Measurements from ENCODE around the gene MRPL43.
"Not testable (repeated sequence)": the region's sequence is repeated elsewhere in the genome, so short reads cannot be mapped to it uniquely, and the experiment has no call there.

The MRPL43 gene

GRCh38 chr10:100983868-100984671 lies 3.2 kb downstream of the MRPL43 start:
- DNase-seq (ENCODE audit: low read depth in 2 of 3, low spot score in 2 of 3): no peak

DNA sequence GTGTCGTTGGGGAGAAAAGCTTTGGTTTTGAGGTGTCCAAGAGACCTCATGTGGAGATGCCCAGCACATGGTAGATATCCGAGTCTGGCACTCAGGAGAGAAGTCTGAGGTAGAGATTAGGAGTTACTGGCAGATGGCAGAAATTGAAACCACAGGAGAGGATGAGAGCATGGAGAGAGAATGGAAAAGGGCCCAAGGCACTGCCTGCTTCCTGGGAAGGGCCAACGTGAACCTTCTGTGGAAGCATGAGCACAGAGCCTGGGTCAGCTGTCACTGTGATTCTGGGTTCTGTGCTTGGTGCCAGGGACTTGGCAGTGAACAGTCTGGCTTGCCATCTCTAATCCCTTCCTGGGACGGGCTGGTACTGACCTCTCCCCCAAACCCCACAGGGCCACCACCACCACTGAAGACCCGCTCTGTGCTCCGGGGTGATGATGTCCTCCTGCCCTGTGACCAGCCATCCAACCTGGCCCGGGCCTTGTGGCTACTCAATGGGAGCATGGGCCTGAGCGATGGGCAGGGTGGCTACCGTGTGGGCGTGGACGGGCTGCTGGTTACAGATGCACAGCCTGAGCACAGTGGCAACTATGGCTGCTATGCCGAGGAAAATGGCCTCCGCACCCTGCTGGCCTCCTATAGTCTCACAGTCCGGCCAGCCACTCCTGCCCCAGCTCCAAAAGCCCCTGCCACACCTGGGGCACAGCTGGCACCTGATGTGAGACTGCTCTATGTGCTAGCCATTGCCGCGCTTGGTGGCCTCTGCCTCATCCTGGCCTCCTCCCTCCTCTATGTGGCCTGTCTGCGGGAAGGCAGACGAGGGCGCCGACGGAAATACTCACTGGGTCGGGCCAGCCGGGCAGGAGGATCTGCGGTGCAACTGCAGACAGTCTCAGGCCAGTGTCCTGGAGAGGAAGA lies 4.1 kb downstream of the MRPL43 start:
- no peak for DNase-seq (ENCODE audit: low read depth in 2 of 3, low spot score in 2 of 3)

DNA sequence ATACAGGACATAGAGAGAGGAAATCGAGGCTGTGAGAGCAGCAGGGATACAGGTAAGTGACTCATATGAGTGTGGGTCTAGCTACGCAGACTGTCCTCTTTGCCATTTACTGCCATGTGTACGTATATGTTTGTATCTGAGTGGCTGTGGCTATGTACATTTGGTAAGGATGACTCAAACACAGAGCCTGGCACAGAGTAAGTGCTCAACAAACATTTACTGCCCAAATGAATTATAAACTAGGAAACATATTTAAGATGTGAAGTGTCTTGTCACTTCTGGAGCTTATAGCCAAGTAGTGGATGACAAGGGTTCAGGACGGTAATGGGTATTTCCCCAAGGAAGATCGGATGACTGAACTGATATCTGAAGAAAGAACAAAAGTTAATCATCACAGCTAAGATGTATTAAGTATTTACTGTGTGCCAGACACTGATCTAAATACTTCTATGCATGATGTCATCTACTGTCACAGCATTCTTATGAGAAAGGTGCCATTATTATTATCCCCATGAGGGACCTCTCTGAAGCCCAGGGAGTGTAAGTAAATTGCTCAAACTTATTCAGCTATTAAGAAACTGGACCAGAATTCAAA lies 6.0 kb downstream of the MRPL43 start:
- no peak for DNase-seq (ENCODE audit: low read depth in 2 of 3, low spot score in 2 of 3)

DNA sequence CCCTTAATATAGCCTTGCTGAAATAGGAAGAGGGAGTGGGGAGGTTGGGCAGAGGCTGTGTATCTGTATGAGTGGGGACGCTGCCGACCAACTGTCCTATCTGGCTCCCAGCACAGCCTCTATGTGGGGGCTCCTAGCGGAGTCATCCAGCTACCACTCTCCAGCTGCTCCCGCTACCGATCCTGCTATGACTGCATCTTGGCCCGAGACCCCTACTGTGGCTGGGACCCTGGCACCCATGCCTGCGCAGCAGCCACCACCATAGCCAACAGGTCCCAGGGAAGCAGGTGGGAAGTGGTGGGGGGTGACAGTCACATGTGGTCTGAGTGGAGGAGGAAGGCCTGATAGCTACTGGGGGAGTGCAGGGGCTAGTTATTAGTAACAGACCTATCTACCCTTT lies 6.6 kb downstream of the MRPL43 start:
- DNase-seq (ENCODE audit: low read depth in 2 of 3, low spot score in 2 of 3): no peak

GRCh38 chr10:100980311-100980710 lies 7.0 kb downstream of the MRPL43 start:
- DNase-seq (ENCODE audit: low read depth in 2 of 3, low spot score in 2 of 3): no peak

GRCh38 chr10:100979791-100980272 lies 7.5 kb downstream of the MRPL43 start:
- DNase-seq (ENCODE audit: low read depth in 2 of 3, low spot score in 2 of 3): no peak

DNA sequence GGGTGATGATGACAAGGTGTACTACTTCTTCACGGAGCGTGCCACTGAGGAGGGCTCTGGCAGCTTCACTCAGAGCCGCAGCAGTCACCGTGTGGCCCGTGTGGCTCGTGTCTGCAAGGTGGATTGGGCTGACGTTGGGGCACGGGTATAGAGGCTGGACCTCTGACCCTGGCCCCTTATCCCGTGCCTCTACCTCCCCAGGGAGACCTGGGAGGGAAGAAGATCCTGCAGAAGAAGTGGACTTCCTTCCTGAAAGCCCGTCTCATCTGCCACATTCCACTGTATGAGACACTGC lies 8.4 kb downstream of the MRPL43 start:
- no peak for DNase-seq (ENCODE audit: low read depth in 2 of 3, low spot score in 2 of 3)

GRCh38 chr10:100978121-100978900 lies 9.0 kb downstream of the MRPL43 start:
- DNase-seq (ENCODE audit: low read depth in 2 of 3, low spot score in 2 of 3): no peak

DNA sequence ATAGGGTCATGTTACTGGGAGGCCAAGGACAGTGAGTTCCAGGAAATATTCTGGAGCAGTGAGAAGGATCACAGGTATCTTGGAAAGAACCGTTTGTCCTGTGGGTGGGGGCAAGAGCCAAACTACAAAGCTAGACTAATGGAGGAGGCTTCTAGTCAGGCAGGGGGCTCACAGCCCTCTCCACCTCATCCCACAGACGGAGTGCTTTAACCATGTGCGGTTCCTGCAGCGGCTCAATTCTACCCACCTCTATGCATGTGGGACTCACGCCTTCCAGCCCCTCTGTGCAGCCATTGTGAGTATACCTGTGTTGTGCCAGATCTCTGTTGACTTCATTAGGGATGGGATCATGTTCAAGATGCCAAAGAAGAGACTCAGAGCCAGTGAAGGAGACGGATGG lies 9.9 kb downstream of the MRPL43 start:
- DNase-seq (ENCODE audit: low read depth in 2 of 3, low spot score in 2 of 3): no peak

- DNase-seq (ENCODE audit: low read depth in 2 of 3, low spot score in 2 of 3): no peak
Observed at GRCh38 chr10:100976906-100977305, 10.4 kb downstream of the MRPL43 start.

DNA sequence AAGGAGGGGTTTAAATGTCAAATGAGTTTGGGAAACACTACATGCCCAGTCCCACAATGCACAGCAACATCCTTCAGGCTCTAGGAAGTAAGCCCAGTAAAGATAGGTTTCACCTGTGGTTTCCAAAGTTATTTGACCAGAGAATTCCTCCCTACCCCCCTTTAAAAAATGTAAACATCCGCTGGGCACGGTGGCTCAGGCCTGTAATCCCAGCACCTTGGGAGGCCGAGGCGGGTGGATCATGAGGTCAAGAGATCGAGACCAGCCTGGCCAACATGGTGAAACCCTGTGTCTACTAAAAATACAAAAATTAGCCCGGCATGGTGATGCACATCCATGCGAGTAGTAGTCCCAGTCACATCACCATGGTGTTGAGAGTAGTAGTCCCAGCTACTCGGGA lies 11.9 kb downstream of the MRPL43 start:
- DNase-seq (ENCODE audit: low read depth in 2 of 3, low spot score in 2 of 3): not testable (repeated sequence)

DNA sequence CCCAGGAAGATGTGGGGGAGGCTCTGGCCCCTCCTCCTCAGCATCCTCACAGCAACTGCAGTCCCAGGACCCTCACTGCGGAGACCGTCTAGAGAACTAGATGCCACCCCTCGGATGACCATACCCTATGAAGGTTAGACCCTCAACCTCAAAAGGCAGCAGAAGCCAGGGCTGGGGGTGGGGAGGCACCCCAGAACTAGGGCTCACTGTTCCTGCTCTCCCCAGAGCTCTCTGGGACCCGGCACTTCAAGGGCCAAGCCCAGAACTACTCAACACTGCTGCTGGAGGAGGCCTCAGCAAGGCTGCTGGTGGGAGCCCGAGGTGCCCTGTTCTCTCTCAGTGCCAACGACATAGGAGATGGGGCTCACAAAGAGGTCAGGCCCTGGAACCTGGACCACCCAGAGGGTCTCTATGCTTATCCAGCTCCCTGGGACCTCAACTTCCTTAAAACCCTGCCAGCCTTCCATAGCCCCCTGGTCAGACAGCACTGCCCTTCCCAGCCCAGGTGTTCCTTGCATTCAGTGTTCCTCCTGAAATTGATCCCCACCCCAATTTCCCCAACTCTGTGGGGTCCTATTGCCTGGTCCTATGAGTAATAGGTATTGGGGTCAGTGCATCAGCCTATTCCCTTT lies 14.3 kb downstream of the MRPL43 start:
- no peak for DNase-seq (ENCODE audit: low read depth in 2 of 3, low spot score in 2 of 3)

GRCh38 chr10:100972115-100972903 lies 15.0 kb downstream of the MRPL43 start:
- no peak for DNase-seq (ENCODE audit: low read depth in 2 of 3, low spot score in 2 of 3)

GRCh38 chr10:100970914-100971811 lies 16.1 kb downstream of the MRPL43 start:
- DNase-seq (ENCODE audit: low read depth in 2 of 3, low spot score in 2 of 3): no peak

DNA sequence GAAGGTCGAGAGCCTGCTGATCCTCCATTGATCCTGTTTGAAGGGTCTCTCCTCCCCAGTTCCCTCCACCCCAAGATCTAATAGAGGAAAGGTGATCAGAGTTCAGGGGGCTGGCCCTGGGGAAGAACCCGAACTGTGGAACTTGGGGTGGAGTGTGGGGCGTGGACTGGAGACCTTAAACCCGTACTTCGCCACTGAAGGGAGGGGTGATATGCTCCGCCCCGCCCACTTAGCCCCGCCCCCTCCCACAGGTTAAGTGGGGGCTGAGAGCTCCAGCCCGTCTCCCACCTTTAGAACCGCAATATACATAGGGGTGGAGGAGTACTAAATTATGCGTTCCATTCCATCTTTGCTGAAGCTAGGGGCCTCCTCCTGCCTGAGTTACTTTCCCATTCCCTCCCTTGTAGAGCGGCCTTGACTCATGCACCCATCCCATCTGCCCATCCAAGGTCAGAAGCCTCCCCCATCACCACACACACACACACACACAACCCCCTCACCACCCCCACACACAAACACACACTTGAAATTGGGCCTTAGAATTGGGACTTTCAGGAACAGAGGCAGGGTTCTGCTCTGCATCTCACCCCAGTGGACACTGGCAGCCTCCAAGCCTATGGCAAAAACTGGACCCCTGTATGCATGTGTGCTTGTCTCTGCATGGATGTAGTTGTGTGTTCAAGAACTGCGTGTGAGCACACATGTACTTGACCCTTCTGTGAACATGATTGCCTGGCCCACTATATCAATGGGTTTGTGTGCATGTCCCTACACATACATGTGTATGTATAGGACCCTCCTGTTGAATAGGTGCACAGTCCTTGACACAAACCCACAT lies 17.0 kb downstream of the MRPL43 start:
- no peak for DNase-seq (ENCODE audit: low read depth in 2 of 3, low spot score in 2 of 3)

GRCh38 chr10:100969187-100970075 lies 17.9 kb downstream of the MRPL43 start, which contains the start of gene SEMA4G:
SEMA4G (plus strand) TSS chr10:100969504; CDS start chr10:100972913, 3,409 bp downstream.
- no peak for DNase-seq (ENCODE audit: low read depth in 2 of 3, low spot score in 2 of 3)

GRCh38 chr10:100968863-100969186 lies 18.5 kb downstream of the MRPL43 start:
- DNase-seq (ENCODE audit: low read depth in 2 of 3, low spot score in 2 of 3): no peak
